Peyer's patch (tissue), 4 donors: Measurements from ENCODE around the gene LSM12. TPM values are rescaled to one million over a fixed set of nuclear protein-coding genes. Genes with fewer than 3 reads are reported as not detected.

ENCODE experiments used
- DNase-seq, 3 donors: peaks; one replicate each; pipeline ENCODE4 v3.0.0-alpha.2; 2017 to 2019
- H3K27ac ChIP-seq, 4 donors: fragments of 200-600 bp; sonication (generic); one replicate each; pipeline ENCODE4 v1.5.1; 2016 to 2019
- H3K27me3 ChIP-seq, 2 donors: fragments of 200-600 bp; sonication (generic); one replicate each; pipeline ENCODE4 v1.5.1; 2019
- H3K36me3 ChIP-seq, 3 donors: fragments of 200-600 bp; sonication (generic); one replicate each; pipeline ENCODE4 v1.5.1; 2016 to 2019
- H3K4me1 ChIP-seq, 4 donors: fragments of 200-600 bp; sonication (generic); one replicate each; pipeline ENCODE4 v1.5.1; 2016 to 2019
- H3K4me3 ChIP-seq, 4 donors: fragments of 200-600 bp; sonication (generic); 1 replicate in 3 of 4; 2 replicates in 1 of 4; pipeline ENCODE4 v1.5.1; 2016 to 2019; ENCODE audit warnings: mild to moderate bottlenecking in 1 of 4
- H3K9me3 ChIP-seq, 4 donors: fragments of 200-600 bp; sonication (generic); one replicate each; pipeline ENCODE4 v1.5.1; 2016 to 2019; ENCODE audit warnings: mild to moderate bottlenecking in 1 of 4
- POLR2A ChIP-seq, 2 donors: fragments of 450-650 bp; IDR thresholded peaks; one replicate each; pipeline ENCODE4 v1.5.1; 2017; ENCODE audit warnings: antibody characterized with exemption in 2 of 2, mild to moderate bottlenecking in 2 of 2, moderate library complexity in 2 of 2
- total RNA-seq, 4 donors: library from RNA; depleted of rRNA; stranded (reverse); fragments of >200 nt; gene quantifications; one replicate each; pipeline ENCODE4 v1.1.0, GENCODE V29; 2016
- TF ChIP-seq, protein P1 (sequence below), 6 experiments: fragments of 450-650 bp in 4 of 6; fragments of 200-600 bp in 2 of 6; sonication (generic) in 1 of 6; IDR thresholded peaks; one replicate each; pipeline ENCODE4 v1.5.1; 2017 to 2019; ENCODE audit warnings: antibody characterized with exemption in 6 of 6, mild to moderate bottlenecking in 3 of 6, moderate library complexity in 1 of 6

The LSM12 gene
- total RNA-seq, 4 donors from 2014 or later, result 10.7 to 28.4 (median 26.1) TPM

GRCh38 chr17:44085908-44086307 lies 19.4 kb upstream of the LSM12 start:
- H3K27me3 ChIP-seq, result no peaks in the 10 kb centered on the region
- DNase-seq, result no peak
- H3K4me1 ChIP-seq, result peaks cover 0 to 6% (median 0%) of the 10 kb centered on the region in 4 donors
- TF ChIP-seq, protein P1, sequence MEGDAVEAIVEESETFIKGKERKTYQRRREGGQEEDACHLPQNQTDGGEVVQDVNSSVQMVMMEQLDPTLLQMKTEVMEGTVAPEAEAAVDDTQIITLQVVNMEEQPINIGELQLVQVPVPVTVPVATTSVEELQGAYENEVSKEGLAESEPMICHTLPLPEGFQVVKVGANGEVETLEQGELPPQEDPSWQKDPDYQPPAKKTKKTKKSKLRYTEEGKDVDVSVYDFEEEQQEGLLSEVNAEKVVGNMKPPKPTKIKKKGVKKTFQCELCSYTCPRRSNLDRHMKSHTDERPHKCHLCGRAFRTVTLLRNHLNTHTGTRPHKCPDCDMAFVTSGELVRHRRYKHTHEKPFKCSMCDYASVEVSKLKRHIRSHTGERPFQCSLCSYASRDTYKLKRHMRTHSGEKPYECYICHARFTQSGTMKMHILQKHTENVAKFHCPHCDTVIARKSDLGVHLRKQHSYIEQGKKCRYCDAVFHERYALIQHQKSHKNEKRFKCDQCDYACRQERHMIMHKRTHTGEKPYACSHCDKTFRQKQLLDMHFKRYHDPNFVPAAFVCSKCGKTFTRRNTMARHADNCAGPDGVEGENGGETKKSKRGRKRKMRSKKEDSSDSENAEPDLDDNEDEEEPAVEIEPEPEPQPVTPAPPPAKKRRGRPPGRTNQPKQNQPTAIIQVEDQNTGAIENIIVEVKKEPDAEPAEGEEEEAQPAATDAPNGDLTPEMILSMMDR (IDR thresholded peaks at IDR 0.05), result no peak
- no peak for TF ChIP-seq POLR2A (IDR thresholded peaks at IDR 0.05)
- H3K36me3 ChIP-seq, result peaks cover 0 to 75% (median 0%) of the 10 kb centered on the region in 3 donors
- peak overlapping the region in 1 of 4 donors; percentile 16 for H3K27ac ChIP-seq
- H3K4me3 ChIP-seq, result no peak overlapping the region
- no peaks in the 10 kb centered on the region for H3K9me3 ChIP-seq

DNA sequence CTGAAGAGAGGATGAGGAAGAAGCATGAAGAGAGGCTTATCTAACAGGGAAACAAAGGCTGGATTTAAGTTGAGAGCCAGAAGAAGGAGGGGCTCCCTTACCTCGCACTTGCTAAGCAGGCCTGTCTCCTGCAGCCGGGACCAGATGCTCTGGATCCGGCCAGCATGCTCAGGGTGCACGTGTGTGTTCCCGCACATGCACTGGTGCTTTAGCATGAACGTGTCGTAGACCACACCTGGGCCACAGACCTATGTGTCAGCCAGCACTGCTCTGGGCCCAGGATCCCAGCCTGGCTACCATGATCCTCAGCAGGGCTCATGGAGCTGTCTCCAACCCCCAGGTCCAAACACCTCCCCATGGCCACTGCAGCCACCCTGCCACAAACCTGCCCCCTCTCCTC lies 18.4 kb upstream of the LSM12 start:
- no peaks in the 10 kb centered on the region for H3K27me3 ChIP-seq
- no peak overlapping the region for H3K4me3 ChIP-seq
- H3K27ac ChIP-seq, result no peak overlapping the region
- TF ChIP-seq, protein P1 (IDR thresholded peaks at IDR 0.05), result no peak
- no peak for TF ChIP-seq POLR2A (IDR thresholded peaks at IDR 0.05)
- peaks cover 0 to 67% (median 0%) of the 10 kb centered on the region in 3 donors for H3K36me3 ChIP-seq
- DNase-seq, result no peak
- no peaks in the 10 kb centered on the region for H3K9me3 ChIP-seq
- H3K4me1 ChIP-seq, result peaks cover 0 to 6% (median 0%) of the 10 kb centered on the region in 4 donors

DNA sequence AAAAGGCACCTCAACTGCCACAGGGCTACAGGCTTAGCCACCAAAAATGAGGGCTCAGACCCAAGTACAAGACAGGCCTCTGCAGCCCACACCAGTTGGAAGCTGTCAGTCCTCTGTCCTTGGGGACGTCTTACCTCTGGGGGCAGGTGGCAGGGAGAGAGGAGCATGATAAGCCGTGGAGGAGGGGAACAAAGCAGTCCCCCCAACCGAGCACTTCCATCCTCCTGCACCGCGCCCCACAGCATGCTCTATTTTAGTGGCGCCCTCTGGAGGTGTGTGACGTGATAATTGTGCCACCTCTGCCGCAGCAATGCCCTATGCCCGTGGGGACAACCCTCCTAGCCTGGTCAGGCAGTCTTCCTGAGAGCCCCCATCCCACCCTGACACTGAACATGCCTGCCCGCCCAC lies 17.7 kb upstream of the LSM12 start:
- Histone ChIP-seq H3K36me3 (peaks cover 0 to 67% (median 0%) of the 10 kb centered on the region in 3 donors), H3K4me3 (no peak overlapping the region), H3K27ac (no peak overlapping the region), H3K9me3 (no peaks in the 10 kb centered on the region), H3K4me1 (peaks cover 0 to 6% (median 0%) of the 10 kb centered on the region in 4 donors), H3K27me3 (no peaks in the 10 kb centered on the region)
- DNase-seq, result no peak
- TF ChIP-seq, protein P1 (IDR thresholded peaks at IDR 0.05), result peak in 2 of 6 experiments; percentile 12 to 13
- TF ChIP-seq POLR2A (IDR thresholded peaks at IDR 0.05), result no peak

DNA sequence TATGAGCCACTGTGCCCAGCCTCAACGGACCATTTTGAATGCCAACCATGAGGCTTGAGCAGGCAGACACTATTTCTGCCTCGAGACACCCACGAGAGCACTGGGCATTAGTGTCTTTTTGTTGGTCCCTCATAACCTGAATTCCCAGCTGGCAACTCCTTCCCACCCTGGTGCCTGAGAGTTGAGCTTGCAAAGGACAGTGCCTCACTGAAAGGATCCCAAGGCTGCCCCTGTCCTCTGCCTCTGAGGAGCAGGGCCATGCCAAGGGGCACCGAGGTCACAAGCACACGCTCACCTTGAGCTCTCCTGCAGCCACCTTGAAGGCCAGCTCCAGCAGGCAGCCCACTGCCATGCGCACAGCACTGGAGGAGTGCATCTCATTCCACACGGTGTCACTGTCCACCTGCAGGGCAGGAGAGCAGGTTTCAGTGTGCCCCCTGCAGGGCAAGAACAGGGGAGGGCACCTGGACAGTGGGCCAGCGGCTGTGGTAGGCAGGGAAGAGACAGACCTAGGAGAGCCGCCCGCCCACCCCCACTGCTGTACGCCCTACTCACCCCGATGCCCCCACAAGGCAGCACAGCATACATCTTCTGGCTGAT lies 16.9 kb upstream of the LSM12 start:
- Histone ChIP-seq H3K4me1 (peaks cover 0 to 6% (median 0%) of the 10 kb centered on the region in 4 donors), H3K9me3 (no peaks in the 10 kb centered on the region), H3K36me3 (peaks cover 0 to 67% (median 0%) of the 10 kb centered on the region in 3 donors), H3K27ac (no peak overlapping the region), H3K4me3 (no peak overlapping the region), H3K27me3 (no peaks in the 10 kb centered on the region)
- no peak for TF ChIP-seq POLR2A (IDR thresholded peaks at IDR 0.05)
- TF ChIP-seq, protein P1 (IDR thresholded peaks at IDR 0.05), result peak in 3 of 6 experiments; percentile 4 to 16 (median 15)
- DNase-seq, result no peak

DNA sequence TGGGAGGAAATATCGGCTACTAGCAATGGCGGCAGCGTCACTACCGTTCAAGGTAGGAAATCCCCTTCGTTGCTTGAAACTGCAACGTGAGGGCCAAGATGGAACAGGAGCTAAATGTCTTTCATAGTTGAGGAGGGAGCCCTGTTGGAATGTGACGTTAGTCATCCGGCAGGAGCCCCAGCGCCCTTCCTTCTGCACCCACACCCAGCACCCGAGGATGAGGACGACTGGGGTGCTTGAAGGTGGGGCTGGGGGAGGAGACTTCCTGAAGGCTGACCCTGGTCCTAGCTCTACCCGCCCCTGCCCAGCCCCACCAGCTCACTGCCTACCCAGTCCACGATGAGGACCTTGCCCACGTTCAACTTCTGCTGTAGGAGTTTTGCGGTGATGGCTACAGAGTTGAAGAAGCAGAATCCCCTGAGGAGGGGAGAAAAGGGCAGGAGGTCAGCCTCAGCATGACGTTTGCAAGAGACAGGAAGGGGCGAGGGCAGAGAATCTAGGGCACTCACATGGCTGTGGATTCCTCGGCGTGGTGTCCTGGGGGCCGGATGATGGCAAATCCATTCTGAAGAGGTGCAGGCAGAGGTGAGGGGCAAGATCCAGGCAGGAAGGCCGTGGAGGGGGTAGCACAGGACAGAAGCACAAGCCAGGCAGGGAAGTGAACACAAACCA lies 15.9 kb upstream of the LSM12 start:
- Histone ChIP-seq H3K4me3 (no peak overlapping the region), H3K27ac (no peak overlapping the region), H3K4me1 (peaks cover 0 to 6% (median 0%) of the 10 kb centered on the region in 4 donors), H3K36me3 (peaks cover 0 to 68% (median 0%) of the 10 kb centered on the region in 3 donors), H3K27me3 (no peaks in the 10 kb centered on the region), H3K9me3 (no peaks in the 10 kb centered on the region)
- TF ChIP-seq POLR2A (IDR thresholded peaks at IDR 0.05), result no peak
- TF ChIP-seq, protein P1 (IDR thresholded peaks at IDR 0.05), result no peak
- DNase-seq, result no peak
